ENCODE data around the gene PTMA. TPM values are rescaled to one million over a fixed set of nuclear protein-coding genes. Genes with fewer than 3 reads are reported as not detected.

PTMA gene, protein sequence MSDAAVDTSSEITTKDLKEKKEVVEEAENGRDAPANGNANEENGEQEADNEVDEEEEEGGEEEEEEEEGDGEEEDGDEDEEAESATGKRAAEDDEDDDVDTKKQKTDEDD
- 1,243 and 1,357 TPM in 2 replicates for total RNA-seq

DNA sequence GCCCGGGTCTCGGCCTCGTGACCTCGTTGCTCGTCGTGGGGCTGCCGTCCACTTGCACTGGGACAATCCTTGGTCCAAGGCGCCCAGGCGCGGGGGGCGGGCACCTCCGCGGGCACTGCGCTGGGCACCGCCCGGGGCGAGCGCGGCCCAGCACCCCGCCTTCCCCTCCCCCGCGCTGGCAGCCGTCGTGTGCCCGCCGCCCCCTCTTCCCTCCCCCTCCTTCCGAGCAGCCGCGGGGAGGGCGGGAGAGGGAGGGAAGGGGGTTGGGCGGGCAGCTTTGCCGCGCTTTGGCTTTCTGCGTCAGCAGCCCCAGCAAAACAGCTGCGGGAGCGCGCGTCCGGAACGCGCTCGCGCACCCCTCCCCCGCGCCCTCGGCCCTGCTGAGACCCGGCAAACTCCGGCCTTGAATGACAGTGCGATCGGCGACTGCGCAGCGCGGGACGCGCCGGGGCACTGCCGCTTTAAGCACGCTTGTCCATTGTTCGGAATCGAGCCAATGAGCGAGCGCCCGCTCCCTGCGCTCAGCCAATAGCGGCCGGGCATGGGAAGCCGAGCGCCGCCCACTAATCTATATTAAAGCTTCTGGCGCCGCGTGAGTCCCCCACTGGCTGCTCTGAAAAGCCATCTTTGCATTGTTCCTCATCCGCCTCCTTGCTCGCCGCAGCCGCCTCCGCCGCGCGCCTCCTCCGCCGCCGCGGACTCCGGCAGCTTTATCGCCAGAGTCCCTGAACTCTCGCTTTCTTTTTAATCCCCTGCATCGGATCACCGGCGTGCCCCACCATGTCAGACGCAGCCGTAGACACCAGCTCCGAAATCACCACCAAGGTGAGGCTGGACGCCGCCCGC, at the start of gene PTMA:
Gene PTMA (plus strand): TSS at position 599 of the 846 bp plus-strand sequence. CDS start 182 bp downstream, at position 781.

Other genes with a start within 250 kb of the PTMA start
- gene NCL, start 244.0 kb upstream of the PTMA start, total RNA-seq = 131 and 178 TPM in 2 replicates
- gene NMUR1, start 178.1 kb upstream of the PTMA start, total RNA-seq = not detected in 2 replicates
- not detected in 2 replicates for gene TEX44, start 115.7 kb upstream of the PTMA start, total RNA-seq
- gene PDE6D, start 72.8 kb downstream of the PTMA start, total RNA-seq = 44.2 and 49.1 TPM in 2 replicates
- 22.3 and 25.9 TPM in 2 replicates for gene COPS7B, start 77.9 kb downstream of the PTMA start, total RNA-seq
- gene NPPC, start 217.9 kb downstream of the PTMA start, total RNA-seq = not detected in 2 replicates

Measured in mammary microvascular endothelial cell (primary cell).